Vagina (tissue), 2 donors: Measurements from ENCODE around the gene ZNF594. TPM values are rescaled to one million over a fixed set of nuclear protein-coding genes. Genes with fewer than 3 reads are reported as not detected.
"Not testable (repeated sequence)": the region's sequence is repeated elsewhere in the genome, so short reads cannot be mapped to it uniquely, and the experiment has no call there.

ENCODE experiments used
- DNase-seq, 2 donors: peaks; one replicate each; pipeline ENCODE4 v3.0.0-alpha.2; 2017; ENCODE audit errors: extremely low spot score in 2 of 2
- H3K27ac ChIP-seq: fragments of 200-600 bp; sonication (generic); one replicate; pipeline ENCODE4 v1.5.1; 2019
- H3K27me3 ChIP-seq: fragments of 200-600 bp; sonication (generic); one replicate; pipeline ENCODE4 v1.5.1; 2019
- H3K36me3 ChIP-seq, 2 donors: fragments of 200-600 bp; sonication (generic); one replicate each; pipeline ENCODE4 v1.5.1; 2017 to 2019
- H3K4me1 ChIP-seq: fragments of 200-600 bp; sonication (generic); one replicate; pipeline ENCODE4 v1.5.1; 2019
- H3K4me3 ChIP-seq, 2 donors: fragments of 200-600 bp; sonication (generic); 1 replicate in 1 of 2; 2 replicates in 1 of 2; pipeline ENCODE4 v1.5.1; 2016 to 2019
- H3K9me3 ChIP-seq: fragments of 200-600 bp; sonication (generic); one replicate; pipeline ENCODE4 v1.5.1; 2019
- CTCF ChIP-seq, 3 experiments: fragments of 450-650 bp in 2 of 3; fragments of 200-600 bp in 1 of 3; sonication (generic) in 1 of 3; IDR thresholded peaks; one replicate each; pipeline ENCODE4 v1.5.1; 2017 to 2019; ENCODE audit warnings: antibody characterized with exemption in 3 of 3, mild to moderate bottlenecking in 2 of 3, moderate library complexity in 2 of 3
- POLR2A ChIP-seq, 2 donors: fragments of 450-650 bp; IDR thresholded peaks; one replicate each; pipeline ENCODE4 v1.6.1; 2017; ENCODE audit warnings: antibody characterized with exemption in 2 of 2, mild to moderate bottlenecking in 2 of 2, moderate library complexity in 2 of 2
- POLR2AphosphoS5 ChIP-seq, 2 donors: sonication (generic); formaldehyde crosslinking; IDR thresholded peaks; one replicate each; pipeline ENCODE4 v1.9.0; 2017; ENCODE audit warnings: antibody characterized with exemption in 2 of 2, mild to moderate bottlenecking in 2 of 2, low read depth in 1 of 2; ENCODE audit not compliant: insufficient read depth in 1 of 2
- intact Hi-C: fragments of 100-400 bp; cut with DNase I; formaldehyde crosslinking; loops from one replicate; pipeline ENCODE4 v1.15.1; 2023
- total RNA-seq: library from RNA; depleted of rRNA; stranded (reverse); fragments of >200 nt; gene quantifications from one replicate; pipeline ENCODE4 v1.2.3, GENCODE V29; 2016

The ZNF594 gene
- total RNA-seq, 1 donor from 2014 or later, result 13.8 TPM

- H3K36me3 ChIP-seq, result no peaks in the 10 kb centered on the region
- no peak for DNase-seq
- no peaks in the 10 kb centered on the region for H3K27me3 ChIP-seq
- intact Hi-C loops, result no loop called here
- H3K9me3 ChIP-seq, result no peaks in the 10 kb centered on the region
- TF ChIP-seq CTCF (IDR thresholded peaks at IDR 0.05) (no peak), POLR2A (IDR thresholded peaks at IDR 0.05) (no peak), POLR2AphosphoS5 (IDR thresholded peaks at IDR 0.05; ENCODE audit: insufficient read depth in 1 of 2, low read depth in 1 of 2) (no peak)
- no peak overlapping the region for H3K4me3 ChIP-seq
- H3K27ac ChIP-seq, result no peak overlapping the region
- no peaks in the 10 kb centered on the region for H3K4me1 ChIP-seq
Measured at GRCh38 chr17:5139458-5139732, 52.3 kb downstream of the ZNF594 start.

GRCh38 chr17:5138616-5139457 lies 52.8 kb downstream of the ZNF594 start:
- Histone ChIP-seq H3K36me3 (no peaks in the 10 kb centered on the region), H3K9me3 (no peaks in the 10 kb centered on the region), H3K27me3 (no peaks in the 10 kb centered on the region), H3K4me1 (no peaks in the 10 kb centered on the region), H3K27ac (no peak overlapping the region), H3K4me3 (no peak overlapping the region)
- TF ChIP-seq CTCF (IDR thresholded peaks at IDR 0.05) (no peak), POLR2A (IDR thresholded peaks at IDR 0.05) (no peak)
- DNase-seq, result peak in 1 of 2 donors; percentile 74
- intact Hi-C loops, result no loop called here

GRCh38 chr17:5138198-5138544 lies 53.5 kb downstream of the ZNF594 start:
- DNase-seq, H3K4me1 ChIP-seq, intact Hi-C loops, H3K9me3 ChIP-seq, H3K27ac ChIP-seq, H3K4me3 ChIP-seq, H3K36me3 ChIP-seq, H3K27me3 ChIP-seq: not testable (repeated sequence)

- H3K36me3 ChIP-seq, H3K4me1 ChIP-seq, DNase-seq, intact Hi-C loops, H3K27me3 ChIP-seq, H3K9me3 ChIP-seq, H3K4me3 ChIP-seq, H3K27ac ChIP-seq: not testable (repeated sequence)
Measured at GRCh38 chr17:5137511-5138197, 54.0 kb downstream of the ZNF594 start.

GRCh38 chr17:5136580-5137412 lies 54.9 kb downstream of the ZNF594 start:
- intact Hi-C loops, H3K4me1 ChIP-seq, H3K9me3 ChIP-seq, H3K27me3 ChIP-seq, H3K27ac ChIP-seq, H3K36me3 ChIP-seq, H3K4me3 ChIP-seq: not testable (repeated sequence)
- peak in 1 of 2 donors; percentile 79 for DNase-seq

- H3K9me3 ChIP-seq, result no peaks in the 10 kb centered on the region
- no peak overlapping the region for H3K27ac ChIP-seq
- peak in 1 of 2 donors; percentile 67 for DNase-seq
- no peak overlapping the region for H3K4me3 ChIP-seq
- no peaks in the 10 kb centered on the region for H3K36me3 ChIP-seq
- intact Hi-C loops, result no loop called here
- TF ChIP-seq CTCF (IDR thresholded peaks at IDR 0.05) (no peak), POLR2AphosphoS5 (IDR thresholded peaks at IDR 0.05; ENCODE audit: insufficient read depth in 1 of 2, low read depth in 1 of 2) (no peak), POLR2A (IDR thresholded peaks at IDR 0.05) (no peak)
- no peaks in the 10 kb centered on the region for H3K27me3 ChIP-seq
- no peaks in the 10 kb centered on the region for H3K4me1 ChIP-seq
Measured at GRCh38 chr17:5135726-5136579, 55.7 kb downstream of the ZNF594 start.

GRCh38 chr17:5135131-5135712 lies 56.4 kb downstream of the ZNF594 start:
- intact Hi-C loops, H3K36me3 ChIP-seq, DNase-seq, H3K4me1 ChIP-seq, H3K27ac ChIP-seq, H3K9me3 ChIP-seq, H3K4me3 ChIP-seq, H3K27me3 ChIP-seq: not testable (repeated sequence)

- DNase-seq, H3K27me3 ChIP-seq, H3K4me1 ChIP-seq, H3K36me3 ChIP-seq, intact Hi-C loops, H3K9me3 ChIP-seq, H3K27ac ChIP-seq, H3K4me3 ChIP-seq: not testable (repeated sequence)
Measured at GRCh38 chr17:5134571-5134970, 57.1 kb downstream of the ZNF594 start.

- H3K27ac ChIP-seq, H3K27me3 ChIP-seq, DNase-seq, H3K36me3 ChIP-seq, intact Hi-C loops, H3K4me3 ChIP-seq, H3K9me3 ChIP-seq, H3K4me1 ChIP-seq: not testable (repeated sequence)
Measured at GRCh38 chr17:5133961-5134360, 57.7 kb downstream of the ZNF594 start.
